ENCODE data around the gene EPHA5. TPM values are rescaled to one million over a fixed set of nuclear protein-coding genes. Genes with fewer than 3 reads are reported as not detected.

The EPHA5 gene
- polyA plus RNA-seq, 1 donor (not counting 4 experiments of a cell fraction or from before 2014, with no cell fraction given), result not detected

DNA sequence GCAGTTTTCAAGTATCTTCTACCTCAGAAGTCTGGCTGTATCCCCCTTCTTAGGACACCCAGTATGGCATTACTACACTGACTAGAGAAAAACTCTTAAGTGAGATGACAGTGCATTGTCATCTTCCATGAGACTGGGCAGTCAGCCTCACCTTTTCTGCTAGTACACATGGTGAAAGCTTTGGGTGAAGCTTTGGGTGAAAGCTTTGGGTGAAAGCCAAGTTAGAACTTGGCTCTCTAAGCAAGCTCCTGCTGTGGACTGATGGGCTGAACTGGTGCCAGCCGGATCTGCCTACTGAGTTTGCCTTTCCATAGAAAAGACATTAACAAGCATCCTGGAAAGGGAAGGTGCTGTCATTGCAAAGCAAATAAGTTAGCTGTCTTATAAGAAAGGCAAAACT, 8.8 kb downstream of the EPHA5 start:
- FAIRE-seq, result no peak
- dilution Hi-C loops (cut with MboI; ENCODE audit: extremely low pct_ligation_motif_present, low sequenced_read_pairs), result no loop called here
- no peak overlapping the region for H2AFZ ChIP-seq (ENCODE audit: control insufficient read depth, low read length)
- no peaks in the 10 kb centered on the region for H3K27me3 ChIP-seq (ENCODE audit: control insufficient read depth, extremely low read depth, insufficient read depth, low read length)
- H4K20me1 ChIP-seq (ENCODE audit: control insufficient read depth, extremely low read depth, insufficient read depth, low read length), result no peaks in the 10 kb centered on the region
- TF ChIP-seq EZH2 (IDR thresholded peaks at IDR 0.05; ENCODE audit: low read length), result no peak
- H3K79me2 ChIP-seq (ENCODE audit: control insufficient read depth, insufficient read depth, low read length), result no peaks in the 10 kb centered on the region
- no peaks in the 10 kb centered on the region for H3K9me3 ChIP-seq (ENCODE audit: control insufficient read depth, low read depth, low read length)
- no peaks in the 10 kb centered on the region for H3K4me1 ChIP-seq (ENCODE audit: control insufficient read depth, extremely low read depth, insufficient read depth, low read length)
- no peak for DNase-seq (ENCODE audit: low read depth, low spot score)
- no peak overlapping the region for H3K4me2 ChIP-seq (ENCODE audit: control insufficient read depth, extremely low read depth, insufficient read depth, low read depth, low read length)
- no peak overlapping the region for H3K4me3 ChIP-seq (ENCODE audit: control insufficient read depth in 2 of 3, extremely low read depth in 1 of 3, insufficient read depth in 2 of 3, low read depth in 1 of 3, low read length in 3 of 3)
- H3K27ac ChIP-seq (ENCODE audit: control insufficient read depth, insufficient read depth, low read length), result no peak overlapping the region
- H3K9ac ChIP-seq (ENCODE audit: control insufficient read depth, extremely low read depth, insufficient read depth, low read length), result no peak overlapping the region
- no peaks in the 10 kb centered on the region for H3K9me1 ChIP-seq (ENCODE audit: control insufficient read depth, extremely low read depth, insufficient read depth, low read length)
- H3K36me3 ChIP-seq (ENCODE audit: control insufficient read depth in 2 of 2, extremely low read depth in 1 of 2, insufficient read depth in 2 of 2, low read length in 2 of 2), result no peaks in the 10 kb centered on the region

DNA sequence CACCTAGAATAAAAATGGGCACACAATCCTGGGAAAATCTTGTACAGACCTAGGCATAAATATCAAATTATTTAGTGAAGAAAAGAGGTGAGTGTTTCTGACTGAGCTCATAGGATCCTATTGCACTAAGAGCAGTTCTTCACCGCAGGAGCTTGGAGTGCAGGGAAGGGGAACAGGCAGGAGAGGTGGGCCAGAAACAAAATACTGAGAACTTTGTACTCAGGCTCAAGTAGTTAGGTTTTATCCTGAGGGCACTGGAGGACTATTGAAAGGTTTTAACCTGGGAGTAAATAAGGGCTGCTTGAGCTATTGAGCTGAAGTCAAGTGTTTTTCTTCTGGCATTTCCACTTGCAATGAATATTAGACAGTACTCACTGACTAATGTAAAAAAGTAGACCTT, 12.2 kb downstream of the EPHA5 start:
- TF ChIP-seq EZH2 (IDR thresholded peaks at IDR 0.05; ENCODE audit: low read length), result no peak
- TF ChIP-seq, protein P1, sequence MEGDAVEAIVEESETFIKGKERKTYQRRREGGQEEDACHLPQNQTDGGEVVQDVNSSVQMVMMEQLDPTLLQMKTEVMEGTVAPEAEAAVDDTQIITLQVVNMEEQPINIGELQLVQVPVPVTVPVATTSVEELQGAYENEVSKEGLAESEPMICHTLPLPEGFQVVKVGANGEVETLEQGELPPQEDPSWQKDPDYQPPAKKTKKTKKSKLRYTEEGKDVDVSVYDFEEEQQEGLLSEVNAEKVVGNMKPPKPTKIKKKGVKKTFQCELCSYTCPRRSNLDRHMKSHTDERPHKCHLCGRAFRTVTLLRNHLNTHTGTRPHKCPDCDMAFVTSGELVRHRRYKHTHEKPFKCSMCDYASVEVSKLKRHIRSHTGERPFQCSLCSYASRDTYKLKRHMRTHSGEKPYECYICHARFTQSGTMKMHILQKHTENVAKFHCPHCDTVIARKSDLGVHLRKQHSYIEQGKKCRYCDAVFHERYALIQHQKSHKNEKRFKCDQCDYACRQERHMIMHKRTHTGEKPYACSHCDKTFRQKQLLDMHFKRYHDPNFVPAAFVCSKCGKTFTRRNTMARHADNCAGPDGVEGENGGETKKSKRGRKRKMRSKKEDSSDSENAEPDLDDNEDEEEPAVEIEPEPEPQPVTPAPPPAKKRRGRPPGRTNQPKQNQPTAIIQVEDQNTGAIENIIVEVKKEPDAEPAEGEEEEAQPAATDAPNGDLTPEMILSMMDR (optimal IDR thresholded peaks at IDR 0.05 in 1 of 3, IDR thresholded peaks at IDR 0.05 in 1 of 3, conservative IDR thresholded peaks at IDR 0.05 in 1 of 3; ENCODE audit: extremely low read depth in 1 of 3, insufficient read depth in 2 of 3, low read length in 3 of 3), result no peak
- FAIRE-seq (no peak), DNase-seq (ENCODE audit: low read depth, low spot score) (no peak)
- H3K4me2 ChIP-seq (ENCODE audit: control insufficient read depth, extremely low read depth, insufficient read depth, low read depth, low read length), result no peak overlapping the region
- no peak overlapping the region for H3K4me3 ChIP-seq (ENCODE audit: control insufficient read depth in 2 of 3, extremely low read depth in 1 of 3, insufficient read depth in 2 of 3, low read depth in 1 of 3, low read length in 3 of 3)
- no peaks in the 10 kb centered on the region for H3K9me1 ChIP-seq (ENCODE audit: control insufficient read depth, extremely low read depth, insufficient read depth, low read length)
- no peaks in the 10 kb centered on the region for H3K79me2 ChIP-seq (ENCODE audit: control insufficient read depth, insufficient read depth, low read length)
- dilution Hi-C loops (cut with MboI; ENCODE audit: extremely low pct_ligation_motif_present, low sequenced_read_pairs), result no loop called here
- no peak overlapping the region for H3K9ac ChIP-seq (ENCODE audit: control insufficient read depth, extremely low read depth, insufficient read depth, low read length)
- no peaks in the 10 kb centered on the region for H3K9me3 ChIP-seq (ENCODE audit: control insufficient read depth, low read depth, low read length)
- no peaks in the 10 kb centered on the region for H4K20me1 ChIP-seq (ENCODE audit: control insufficient read depth, extremely low read depth, insufficient read depth, low read length)
- H2AFZ ChIP-seq (ENCODE audit: control insufficient read depth, low read length), result no peak overlapping the region
- no peaks in the 10 kb centered on the region for H3K27me3 ChIP-seq (ENCODE audit: control insufficient read depth, extremely low read depth, insufficient read depth, low read length)
- H3K36me3 ChIP-seq (ENCODE audit: control insufficient read depth in 2 of 2, extremely low read depth in 1 of 2, insufficient read depth in 2 of 2, low read length in 2 of 2), result no peaks in the 10 kb centered on the region
- no peak overlapping the region for H3K27ac ChIP-seq (ENCODE audit: control insufficient read depth, insufficient read depth, low read length)
- H3K4me1 ChIP-seq (ENCODE audit: control insufficient read depth, extremely low read depth, insufficient read depth, low read length), result no peaks in the 10 kb centered on the region

DNA sequence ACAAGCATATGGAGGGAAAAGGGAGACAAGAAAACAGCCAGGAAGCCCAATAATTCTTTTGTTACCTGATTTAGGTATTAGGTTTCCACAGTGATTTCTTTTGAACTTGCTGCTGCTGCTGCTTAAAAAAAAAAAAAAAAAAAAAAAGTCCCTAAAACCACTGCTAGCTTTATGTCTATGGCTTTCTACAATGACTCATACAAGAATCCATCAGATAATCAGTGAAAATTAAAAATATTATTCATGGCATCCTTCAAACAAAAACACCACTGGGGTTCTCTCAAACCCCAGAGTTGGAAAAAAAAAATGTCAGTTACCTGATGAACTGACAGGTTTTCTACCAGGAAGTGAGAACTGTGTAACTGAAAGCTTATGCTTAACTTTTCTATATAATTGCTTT, 14.3 kb downstream of the EPHA5 start:
- Histone ChIP-seq H3K27me3 (ENCODE audit: control insufficient read depth, extremely low read depth, insufficient read depth, low read length) (no peaks in the 10 kb centered on the region), H2AFZ (ENCODE audit: control insufficient read depth, low read length) (no peak overlapping the region), H3K36me3 (ENCODE audit: control insufficient read depth in 2 of 2, extremely low read depth in 1 of 2, insufficient read depth in 2 of 2, low read length in 2 of 2) (no peaks in the 10 kb centered on the region), H3K9me1 (ENCODE audit: control insufficient read depth, extremely low read depth, insufficient read depth, low read length) (no peaks in the 10 kb centered on the region), H3K9me3 (ENCODE audit: control insufficient read depth, low read depth, low read length) (no peaks in the 10 kb centered on the region), H3K9ac (ENCODE audit: control insufficient read depth, extremely low read depth, insufficient read depth, low read length) (no peak overlapping the region), H3K27ac (ENCODE audit: control insufficient read depth, insufficient read depth, low read length) (no peak overlapping the region), H3K4me2 (ENCODE audit: control insufficient read depth, extremely low read depth, insufficient read depth, low read depth, low read length) (no peak overlapping the region), H3K4me1 (ENCODE audit: control insufficient read depth, extremely low read depth, insufficient read depth, low read length) (no peaks in the 10 kb centered on the region), H3K4me3 (ENCODE audit: control insufficient read depth in 2 of 3, extremely low read depth in 1 of 3, insufficient read depth in 2 of 3, low read depth in 1 of 3, low read length in 3 of 3) (no peak overlapping the region), H4K20me1 (ENCODE audit: control insufficient read depth, extremely low read depth, insufficient read depth, low read length) (no peaks in the 10 kb centered on the region), H3K79me2 (ENCODE audit: control insufficient read depth, insufficient read depth, low read length) (no peaks in the 10 kb centered on the region)
- FAIRE-seq, result no peak
- TF ChIP-seq, protein P1 (optimal IDR thresholded peaks at IDR 0.05 in 1 of 3, IDR thresholded peaks at IDR 0.05 in 1 of 3, conservative IDR thresholded peaks at IDR 0.05 in 1 of 3; ENCODE audit: extremely low read depth in 1 of 3, insufficient read depth in 2 of 3, low read length in 3 of 3), result no peak
- no peak for TF ChIP-seq EZH2 (IDR thresholded peaks at IDR 0.05; ENCODE audit: low read length)
- no peak for DNase-seq (ENCODE audit: low read depth, low spot score)
- dilution Hi-C loops (cut with MboI; ENCODE audit: extremely low pct_ligation_motif_present, low sequenced_read_pairs), result no loop called here

Data from keratinocyte (primary cell).